Activated gamma-delta T cell treated with Interleukin-2 at 50 U/mL for 16 hours (primary cell): Measurements from ENCODE around the gene KLHL28.

Experiments
- DNase-seq: peaks from one replicate; pipeline ENCODE4 v3.0.0-alpha.2; 2020

Gene KLHL28

GRCh38 chr14:44961554-44962333, at the start of gene KLHL28, which contains the start of gene TOGARAM1:
TSS of gene KLHL28 (minus strand) at chr14:44961947. CDS start at chr14:44945928, 16,019 bp downstream.
TSS of gene TOGARAM1 (plus strand) at chr14:44962190. CDS start at chr14:44962422, 232 bp downstream.
- DNase-seq, result peak; percentile 95

- no peak for DNase-seq
These were observed 42.2 kb upstream of the KLHL28 start for GRCh38 chr14:45003924-45004323.

- no peak for DNase-seq
These were observed 34.1 kb upstream of the KLHL28 start for GRCh38 chr14:44995770-44996294.

- DNase-seq, result no peak
These were observed 33.4 kb upstream of the KLHL28 start for GRCh38 chr14:44995196-44995595.

- no peak for DNase-seq
These were observed 28.8 kb upstream of the KLHL28 start for GRCh38 chr14:44990533-44990932.

GRCh38 chr14:44989497-44990440, 28.0 kb upstream of the KLHL28 start:
- no peak for DNase-seq

- no peak for DNase-seq
These were observed 26.9 kb upstream of the KLHL28 start for GRCh38 chr14:44988694-44989093.

- DNase-seq, result no peak
These were observed 20.8 kb upstream of the KLHL28 start for GRCh38 chr14:44982594-44982993.

- DNase-seq, result no peak
These were observed 19.5 kb upstream of the KLHL28 start for GRCh38 chr14:44981198-44981597.

GRCh38 chr14:44979740-44980356, 18.1 kb upstream of the KLHL28 start:
- DNase-seq, result no peak

- DNase-seq, result no peak
These were observed 17.5 kb upstream of the KLHL28 start for GRCh38 chr14:44979273-44979672.

- no peak for DNase-seq
These were observed 9.7 kb upstream of the KLHL28 start for GRCh38 chr14:44971459-44971858.

GRCh38 chr14:44970907-44971306, 9.2 kb upstream of the KLHL28 start:
- no peak for DNase-seq

GRCh38 chr14:44968714-44969113, 7.0 kb upstream of the KLHL28 start:
- no peak for DNase-seq

GRCh38 chr14:44966601-44967336, 5.0 kb upstream of the KLHL28 start:
- DNase-seq, result no peak

GRCh38 chr14:44963775-44964380, 2.1 kb upstream of the KLHL28 start:
- DNase-seq, result no peak

- no peak for DNase-seq
These were observed 1.3 kb upstream of the KLHL28 start for GRCh38 chr14:44963044-44963528.

GRCh38 chr14:44962334-44963043, 742 bp upstream of the KLHL28 start:
- no peak for DNase-seq

- DNase-seq, result peak; percentile 56
These were observed 595 bp downstream of the KLHL28 start for GRCh38 chr14:44961151-44961553.

- DNase-seq, result no peak
These were observed 1.1 kb downstream of the KLHL28 start for GRCh38 chr14:44960646-44961045.

- DNase-seq, result no peak
These were observed 1.6 kb downstream of the KLHL28 start for GRCh38 chr14:44960146-44960545.
